ENCODE data around the gene APOA5. TPM values are rescaled to one million over a fixed set of nuclear protein-coding genes. Genes with fewer than 3 reads are reported as not detected.

Gene APOA5
- total and polyA plus RNA-seq, 2 of the 13 experiments (the other 11 are each of a cell fraction or from before 2014, with no cell fraction given) = 44.0 to 49.1 TPM

- peak; percentile 78; the same call in 1 of the 2 replicates for TF ChIP-seq AHDC1 (CRISPR knock-in tag; IDR thresholded peaks at IDR 0.05; ENCODE audit: borderline replicate concordance)
- no peak; the same call in 1 of the 2 replicates for TF ChIP-seq SSRP1 (CRISPR knock-in tag; IDR thresholded peaks at IDR 0.05)
- TF ChIP-seq ZNF776 (CRISPR knock-in tag; IDR thresholded peaks at IDR 0.05) = no peak; the same call in 1 of the 2 replicates
- TF ChIP-seq NFYC (CRISPR knock-in tag; IDR thresholded peaks at IDR 0.05) = peak; percentile 30; the same call in 1 of the 2 replicates
- peak; percentile 86; the same call in 1 of the 2 replicates for TF ChIP-seq ZNF503 (CRISPR knock-in tag; IDR thresholded peaks at IDR 0.05)
- no peak for TF ChIP-seq PHF5A (CRISPR knock-in tag; IDR thresholded peaks at IDR 0.05; ENCODE audit: low read depth, unreplicated experiment)
- no peak for TF ChIP-seq ZNF567 (CRISPR knock-in tag; IDR thresholded peaks at IDR 0.05; ENCODE audit: borderline replicate concordance)
- TF ChIP-seq TRIM24 (CRISPR knock-in tag; IDR thresholded peaks at IDR 0.05) = 0 out of 2 replicates have a peak, but pooled peaks have one; percentile 52
- TF ChIP-seq SATB2 (CRISPR knock-in tag; IDR thresholded peaks at IDR 0.05) = no peak
- no peak; the same call in none of the 2 replicates for TF ChIP-seq SMYD3 (CRISPR knock-in tag; IDR thresholded peaks at IDR 0.05)
- TF ChIP-seq ELF4 (CRISPR knock-in tag; IDR thresholded peaks at IDR 0.05; ENCODE audit: borderline replicate concordance) = no peak
- TF ChIP-seq POGZ (CRISPR knock-in tag; IDR thresholded peaks at IDR 0.05) = peak; percentile 67
- TF ChIP-seq ZNF207 (IDR thresholded peaks at IDR 0.05; ENCODE audit: borderline replicate concordance) = no peak
- peak; percentile 83; the same call in 1 of the 2 replicates for TF ChIP-seq ZMAT3 (CRISPR knock-in tag; conservative IDR thresholded peaks at IDR 0.05)
- peak; percentile 85 for TF ChIP-seq SOX5 (CRISPR knock-in tag; IDR thresholded peaks at IDR 0.05; ENCODE audit: borderline replicate concordance)
- no peak for TF ChIP-seq ZBTB44 (CRISPR knock-in tag; IDR thresholded peaks at IDR 0.05)
- TF ChIP-seq NR2F6 (IDR thresholded peaks at IDR 0.05) = peak; percentile 88
- peak; percentile 96 for TF ChIP-seq NR2F6 (CRISPR knock-in tag; IDR thresholded peaks at IDR 0.05)
Measured at GRCh38 chr11:116828632-116829524, 37.2 kb upstream of the APOA5 start (continued).

All from HepG2 (cell line).